ENCODE measurements around the gene GALNT2.

The GALNT2 gene

GRCh38 chr1:230071316-230071715 lies 4.3 kb downstream of the GALNT2 start:
- no peak for DNase-seq (ENCODE audit: low read depth in 1 of 2, low spot score in 1 of 2)

DNA sequence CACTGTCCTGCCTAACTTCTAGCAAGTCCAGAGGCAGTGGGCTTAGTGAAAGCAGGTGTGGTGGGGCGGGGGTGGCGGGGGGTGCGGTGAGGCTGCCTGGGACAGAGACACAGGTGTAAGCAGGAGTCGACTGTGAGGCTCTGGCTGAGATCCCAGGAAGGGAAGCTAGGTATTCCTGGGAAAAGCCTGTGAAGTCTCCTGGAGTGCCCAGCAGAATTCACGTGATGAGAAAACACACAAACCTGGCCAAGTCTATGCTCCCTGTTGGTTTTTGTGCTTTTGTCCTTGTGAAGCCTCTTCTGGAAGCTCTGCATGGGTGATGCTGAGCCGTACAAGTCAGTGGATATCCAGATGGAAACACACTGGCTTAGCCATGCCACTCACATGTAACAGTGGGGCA lies 5.3 kb downstream of the GALNT2 start:
- DNase-seq (ENCODE audit: low read depth in 1 of 2, low spot score in 1 of 2): no peak

DNA sequence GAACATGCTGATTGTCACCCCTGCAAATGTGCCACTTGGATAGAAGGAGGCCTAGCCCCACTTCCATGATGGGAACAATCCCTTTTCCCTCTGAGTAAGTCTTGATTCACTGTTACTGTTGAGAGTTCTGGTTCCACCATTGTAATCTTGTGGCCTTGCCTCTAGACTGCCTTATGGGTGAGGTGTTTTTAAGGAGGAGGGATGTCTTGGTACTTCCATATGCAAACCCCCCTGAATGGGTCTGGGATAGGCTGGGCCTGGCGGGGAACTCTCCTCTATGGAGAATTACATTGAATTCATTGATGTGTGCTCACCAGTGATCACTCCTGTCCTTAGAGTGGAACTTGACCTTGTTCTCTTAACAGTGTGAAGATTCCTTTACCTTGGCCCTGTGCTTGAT lies 5.8 kb downstream of the GALNT2 start:
- no peak for DNase-seq (ENCODE audit: low read depth in 1 of 2, low spot score in 1 of 2)

DNA sequence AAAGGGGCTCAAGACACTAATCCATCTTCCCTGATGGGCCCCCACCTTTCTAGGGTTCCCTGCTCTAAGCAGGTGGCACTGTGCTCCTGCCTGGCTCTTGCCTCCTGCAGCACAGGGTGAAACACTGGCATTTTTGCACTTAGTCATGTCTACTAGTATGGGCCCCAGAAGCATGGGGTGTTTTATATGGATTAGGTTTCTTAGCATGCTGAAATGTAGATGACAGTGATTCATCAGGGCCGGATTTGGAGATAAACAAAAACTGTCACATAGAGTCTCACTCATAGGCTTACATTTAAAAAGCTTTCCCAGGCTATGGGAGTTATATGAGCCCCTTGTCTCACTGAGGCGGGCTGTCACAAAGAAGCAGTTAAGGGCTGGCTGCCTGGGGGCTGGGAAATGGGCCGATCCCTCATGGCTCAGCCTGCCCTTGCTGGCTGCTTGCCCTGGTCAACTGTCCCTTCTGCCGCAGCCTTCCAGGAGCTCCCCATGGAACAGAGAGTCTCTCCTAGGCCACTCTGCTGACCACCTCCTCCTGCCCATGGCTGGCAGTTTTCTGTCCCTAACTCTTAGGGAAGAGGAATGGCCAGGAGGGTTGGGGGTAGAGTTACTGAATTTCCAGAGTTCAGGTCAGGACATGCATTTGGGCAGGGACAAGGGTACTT lies 6.5 kb downstream of the GALNT2 start:
- no peak for DNase-seq (ENCODE audit: low read depth in 1 of 2, low spot score in 1 of 2)

GRCh38 chr1:230074270-230074669 lies 7.2 kb downstream of the GALNT2 start:
- no peak for DNase-seq (ENCODE audit: low read depth in 1 of 2, low spot score in 1 of 2)

DNA sequence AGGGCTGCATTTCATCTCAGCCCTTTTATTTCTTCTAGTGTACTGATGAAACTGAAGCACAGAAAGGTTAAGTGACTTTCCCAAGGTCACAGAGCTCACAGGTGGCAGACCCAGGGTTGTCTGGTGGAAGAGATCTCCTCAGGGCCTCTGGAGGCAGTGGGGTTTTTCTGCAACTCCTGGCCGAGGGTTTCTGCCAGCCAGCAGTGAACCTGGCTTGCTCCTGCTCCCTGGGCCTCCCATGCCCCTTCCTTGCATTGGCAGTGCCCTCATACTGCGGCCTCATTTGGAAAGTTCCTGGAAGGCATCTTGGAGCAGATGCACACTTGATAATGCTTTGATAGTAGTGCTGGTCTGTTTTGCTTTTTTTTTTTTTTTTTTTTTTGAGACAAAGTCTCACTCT lies 7.7 kb downstream of the GALNT2 start:
- no peak for DNase-seq (ENCODE audit: low read depth in 1 of 2, low spot score in 1 of 2)

GRCh38 chr1:230076121-230076520 lies 9.1 kb downstream of the GALNT2 start:
- DNase-seq (ENCODE audit: low read depth in 1 of 2, low spot score in 1 of 2): no peak

DNA sequence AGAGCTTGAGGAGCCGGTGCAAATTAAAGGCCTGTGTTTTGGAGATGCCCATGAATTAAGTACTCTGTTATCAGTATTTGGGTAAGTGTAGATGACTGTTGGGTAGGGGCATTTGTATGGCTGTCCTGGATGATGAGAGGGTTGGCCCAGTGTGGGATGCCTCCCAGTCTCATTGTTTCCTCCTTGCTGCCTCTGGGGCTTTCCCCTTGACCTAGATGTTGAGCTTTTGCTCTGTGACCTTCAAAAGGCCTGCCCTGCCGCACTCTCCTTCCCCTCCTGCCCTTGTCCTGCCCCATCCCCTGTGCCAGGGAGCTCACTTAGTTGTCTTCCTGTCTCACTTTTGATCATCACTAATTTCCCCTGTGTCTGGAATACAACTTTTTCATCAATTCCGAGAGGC lies 10.0 kb downstream of the GALNT2 start:
- no peak for DNase-seq (ENCODE audit: low read depth in 1 of 2, low spot score in 1 of 2)

DNA sequence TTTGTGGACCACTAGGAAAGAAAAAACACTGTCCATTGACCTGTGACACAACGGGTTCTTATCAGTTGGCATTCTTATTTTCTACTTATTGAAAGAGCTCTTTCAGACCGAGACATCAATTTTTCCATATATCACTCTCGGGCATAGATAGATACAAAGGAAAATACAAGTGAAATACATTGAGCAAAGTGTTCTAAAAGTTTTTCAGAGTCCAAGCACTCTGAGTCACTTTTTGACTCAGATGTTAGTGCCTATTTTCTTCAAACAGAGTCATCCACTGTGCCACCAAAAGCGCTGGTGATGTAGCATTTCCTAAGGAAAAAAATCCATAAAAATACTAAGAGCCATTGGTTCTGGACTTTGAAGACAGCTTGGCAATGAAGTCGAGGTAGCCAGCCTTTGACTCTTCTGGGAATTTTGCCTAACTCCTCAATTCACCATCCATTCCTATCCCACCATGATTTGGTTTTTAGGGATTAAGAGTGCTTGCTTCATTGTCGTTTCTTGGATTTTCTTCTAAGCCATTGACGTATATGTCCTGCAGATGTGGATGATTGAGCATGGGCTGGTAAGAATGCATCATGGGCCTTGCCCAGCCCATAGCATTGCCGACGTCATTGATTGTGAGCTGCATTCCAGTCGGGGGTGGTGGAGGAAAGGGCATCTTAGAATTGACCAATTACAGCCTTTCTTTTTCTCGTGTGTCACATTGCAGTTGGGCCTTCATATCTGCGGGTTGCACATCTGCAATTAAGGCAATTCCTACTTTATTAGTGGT lies 10.6 kb downstream of the GALNT2 start:
- DNase-seq (ENCODE audit: low read depth in 1 of 2, low spot score in 1 of 2): no peak

DNA sequence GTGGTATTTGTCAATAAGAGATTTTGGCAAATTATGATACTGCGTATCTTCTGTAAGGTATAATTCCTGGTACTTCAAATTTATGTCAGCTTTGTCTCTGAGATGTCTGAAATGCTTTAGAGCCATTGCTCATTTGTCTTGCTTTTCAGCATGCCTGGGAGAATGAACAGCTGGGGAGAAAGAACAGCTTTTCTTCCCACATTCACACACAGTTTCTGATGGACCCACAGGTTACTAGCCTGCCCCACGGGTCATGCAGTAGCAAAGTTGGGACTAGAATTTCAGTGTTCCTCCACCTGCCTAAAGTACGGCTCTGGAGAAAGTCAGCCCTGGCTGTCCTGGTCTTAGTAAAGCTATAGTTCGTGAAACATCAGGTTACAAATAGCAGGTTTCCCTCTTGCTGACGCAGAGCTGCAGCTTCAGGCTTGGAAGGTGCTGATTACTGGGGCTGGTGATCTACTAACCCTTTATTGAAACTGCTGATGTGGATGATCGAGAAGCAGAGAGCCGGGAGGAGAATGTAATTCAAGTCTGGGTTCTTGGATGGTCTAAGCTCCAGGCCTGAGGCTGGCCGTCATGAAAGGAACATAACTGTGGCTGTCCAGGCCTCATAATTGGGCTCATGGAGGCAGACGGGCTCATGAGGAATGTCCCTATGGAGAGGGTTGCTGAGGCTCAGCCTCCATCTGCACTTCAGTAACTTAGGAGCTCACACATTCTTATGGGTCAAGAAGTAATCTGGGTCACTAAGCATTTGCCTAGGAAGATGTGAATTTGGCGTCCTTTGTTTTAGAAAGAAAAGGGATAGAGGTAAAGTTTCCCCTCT lies 12.4 kb downstream of the GALNT2 start:
- DNase-seq (ENCODE audit: low read depth in 1 of 2, low spot score in 1 of 2): no peak

DNA sequence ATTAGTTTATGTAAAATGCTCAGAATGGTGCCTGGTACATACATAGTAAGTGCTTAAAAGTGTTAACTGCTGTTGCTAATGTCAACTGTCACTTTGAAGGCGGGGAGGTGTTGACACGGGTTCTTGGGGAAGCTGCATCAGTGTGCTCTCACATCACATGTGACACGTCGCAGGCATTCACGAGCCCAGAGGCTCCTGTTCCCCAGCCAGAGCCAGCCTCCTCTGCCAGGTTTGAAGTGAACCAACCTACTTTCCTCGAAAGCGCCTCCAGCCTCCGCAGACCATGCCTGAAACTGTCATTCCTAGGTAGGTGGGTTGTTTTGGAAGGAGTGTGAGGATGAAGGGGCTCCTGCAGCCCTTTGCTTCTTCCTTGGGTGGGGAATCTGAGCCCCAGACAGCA lies 13.8 kb downstream of the GALNT2 start:
- no peak for DNase-seq (ENCODE audit: low read depth in 1 of 2, low spot score in 1 of 2)

- no peak for DNase-seq (ENCODE audit: low read depth in 1 of 2, low spot score in 1 of 2)
Measured at GRCh38 chr1:230081751-230082150, 14.7 kb downstream of the GALNT2 start.

DNA sequence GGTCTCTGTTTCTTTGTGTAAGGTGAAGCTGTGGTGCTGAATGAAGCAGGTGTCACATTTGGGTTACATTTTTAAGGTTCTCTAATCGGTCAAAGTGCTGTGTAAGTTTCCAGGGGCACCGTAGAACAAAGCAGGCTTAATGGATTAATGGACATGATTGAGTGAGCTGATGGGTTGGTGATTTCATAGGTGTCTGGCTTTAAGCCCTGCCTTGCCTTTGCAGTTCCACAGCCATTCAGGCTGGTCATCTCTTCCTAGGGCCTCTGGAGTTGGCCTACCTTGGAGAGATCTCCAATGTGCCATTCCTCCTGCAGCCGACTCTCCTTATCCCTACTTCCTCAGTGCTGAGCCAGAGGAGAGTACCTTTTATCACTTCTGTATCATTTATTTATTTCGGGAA lies 15.2 kb downstream of the GALNT2 start:
- no peak for DNase-seq (ENCODE audit: low read depth in 1 of 2, low spot score in 1 of 2)

DNA sequence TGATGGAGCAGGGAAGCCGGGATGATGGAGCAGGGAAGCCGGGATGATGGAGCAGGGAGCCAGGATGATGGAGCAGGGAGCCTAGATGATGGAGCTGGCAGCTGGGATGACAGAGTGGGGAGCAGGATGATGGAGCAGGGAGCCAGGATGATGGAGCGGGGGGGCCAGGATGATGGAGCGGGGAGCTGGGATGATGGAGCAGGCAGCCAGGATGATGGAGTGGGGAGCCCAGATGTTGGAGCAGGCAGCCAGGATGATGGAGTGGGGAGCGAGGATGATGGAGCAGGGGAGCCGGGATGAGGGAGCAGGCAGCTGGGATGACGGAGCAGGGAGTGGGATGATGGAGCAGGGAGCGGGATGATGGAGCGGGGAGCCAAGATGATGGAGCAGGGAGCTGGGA lies 16.0 kb downstream of the GALNT2 start:
- no peak for DNase-seq (ENCODE audit: low read depth in 1 of 2, low spot score in 1 of 2)

DNA sequence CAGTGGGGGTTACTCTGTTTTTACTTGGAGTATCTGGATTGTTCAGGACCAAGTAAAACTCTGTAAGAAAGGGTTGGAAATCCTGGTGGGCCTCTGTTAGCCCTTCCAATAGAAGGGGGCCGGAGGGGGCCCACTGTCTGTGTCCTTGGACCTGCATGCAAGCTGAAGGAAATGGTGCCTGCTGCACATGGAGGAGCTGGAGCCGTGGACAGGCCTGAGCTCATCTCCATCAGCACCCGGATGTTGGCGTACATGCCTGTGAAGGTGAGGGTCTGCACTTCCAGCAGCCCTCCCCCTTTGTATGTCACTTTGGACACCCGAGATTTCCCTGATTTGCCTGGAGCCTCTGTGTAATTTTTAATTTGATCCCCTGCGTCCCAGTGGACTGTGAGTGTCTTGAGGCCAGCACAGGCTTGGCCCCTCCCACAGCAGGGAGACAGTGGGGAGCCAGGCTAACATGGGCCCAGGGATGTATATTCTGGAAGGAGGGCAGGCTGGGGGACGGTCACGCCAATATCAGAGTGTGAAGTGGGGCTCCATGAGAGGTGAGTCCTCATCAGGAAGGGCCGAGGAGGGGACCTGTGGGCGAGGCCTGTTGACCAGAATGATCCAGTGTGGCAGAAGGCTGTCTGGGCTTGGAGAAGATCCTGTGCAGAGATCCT lies 16.8 kb downstream of the GALNT2 start:
- no peak for DNase-seq (ENCODE audit: low read depth in 1 of 2, low spot score in 1 of 2)

- DNase-seq (ENCODE audit: low read depth in 1 of 2, low spot score in 1 of 2): peak; percentile 35 to 67
Measured at GRCh38 chr1:230084408-230085177, 17.6 kb downstream of the GALNT2 start.

- DNase-seq (ENCODE audit: low read depth in 1 of 2, low spot score in 1 of 2): no peak
Measured at GRCh38 chr1:230085178-230085515, 18.1 kb downstream of the GALNT2 start.

GRCh38 chr1:230086151-230086550 lies 19.1 kb downstream of the GALNT2 start:
- DNase-seq (ENCODE audit: low read depth in 1 of 2, low spot score in 1 of 2): no peak

DNA sequence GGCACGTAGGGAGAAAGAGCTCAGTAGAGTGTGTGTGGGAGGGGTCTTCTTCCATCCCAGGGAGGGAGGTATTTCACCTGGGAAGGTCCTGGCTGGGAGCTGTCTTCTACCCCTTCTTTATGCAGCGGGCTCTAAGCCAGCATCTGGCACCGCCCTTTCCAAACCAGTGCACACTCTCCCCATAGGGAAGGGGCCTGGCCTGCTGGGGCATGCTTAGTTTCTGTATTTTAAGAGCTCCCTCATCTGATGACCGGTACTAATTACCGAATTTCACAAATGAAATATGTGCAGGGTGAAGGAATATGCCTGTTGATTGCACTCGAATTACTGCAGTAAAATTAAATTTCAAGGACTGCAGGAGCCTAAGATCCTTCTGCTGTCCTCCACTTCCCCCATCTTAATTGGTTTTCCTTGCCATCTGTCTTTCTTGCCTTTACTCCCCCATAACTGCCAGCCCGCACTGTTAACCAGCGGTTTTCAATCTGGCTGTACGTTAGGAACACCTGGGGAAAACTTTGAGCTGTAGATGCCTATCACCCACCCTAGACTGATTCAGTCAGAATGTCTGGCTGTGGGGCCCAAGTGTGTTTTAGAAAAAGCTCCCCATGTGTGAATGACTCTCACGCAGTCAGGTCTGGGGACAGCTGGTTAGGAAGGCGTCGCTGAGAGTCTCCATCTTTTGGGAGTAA lies 20.1 kb downstream of the GALNT2 start:
- DNase-seq (ENCODE audit: low read depth in 1 of 2, low spot score in 1 of 2): no peak

DNA sequence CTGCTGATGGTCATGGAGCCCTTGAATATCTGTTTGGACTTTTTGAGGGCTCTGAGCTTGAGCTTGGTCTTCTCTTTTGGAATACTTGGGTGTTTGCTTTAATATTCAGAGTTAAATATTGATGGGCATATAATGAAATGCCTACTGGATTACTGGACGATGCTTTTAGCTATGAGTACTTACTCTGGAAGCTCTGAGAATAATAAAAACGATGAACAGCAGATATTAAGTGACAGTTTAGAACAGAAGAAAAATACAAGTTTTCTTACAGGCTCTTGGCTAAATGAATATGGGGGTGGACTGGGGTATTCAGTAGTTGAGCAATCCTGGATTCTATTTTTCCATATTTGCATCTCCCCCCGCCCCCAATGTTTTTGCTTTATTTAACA lies 20.7 kb downstream of the GALNT2 start:
- DNase-seq (ENCODE audit: low read depth in 1 of 2, low spot score in 1 of 2): no peak

Data from activated CD4-positive, alpha-beta T cell treated with anti-CD3 and anti-CD28 coated beads, Interleukin-2, amount 50 U/mL, for 24 hours (primary cell).